ENCODE results near the gene UBE2H. TPM values are rescaled to one million over a fixed set of nuclear protein-coding genes. Genes with fewer than 3 reads are reported as not detected.

UBE2H gene
- polyA plus RNA-seq, 1 of the 3 experiments (the other 2 are of a cell fraction), result 129 TPM

GRCh38 chr7:129843365-129843898, 109.3 kb downstream of the UBE2H start:
- H3K4me3 ChIP-seq (ENCODE audit: low read depth in 2 of 2, low read length in 1 of 2), result no peak overlapping the region
- no peaks in the 10 kb centered on the region for H3K27me3 ChIP-seq (ENCODE audit: insufficient read depth)
- WGBS (ENCODE audit: low lambda C conversion rate), result 97% methylated on average over 12 of the region's 12 CpGs
- H3K36me3 ChIP-seq (replicated peaks in 1 of 2; ENCODE audit: control insufficient read depth in 1 of 2, insufficient read depth in 2 of 2, low read length in 1 of 2), result peaks cover 6 to 29% of the 10 kb centered on the region in 2 experiments
- H4K20me1 ChIP-seq (ENCODE audit: insufficient read depth), result no peaks in the 10 kb centered on the region
- H3F3A ChIP-seq (replicated peaks; ENCODE audit: insufficient read depth), result peaks cover 44% of the 10 kb centered on the region
- H3K9me2 ChIP-seq, result no peaks in the 10 kb centered on the region
- H3K9me3 ChIP-seq, result no peaks in the 10 kb centered on the region
- TF ChIP-seq SIN3A (IDR thresholded peaks at IDR 0.05; ENCODE audit: borderline replicate concordance, low read depth, low read length) (no peak), TEAD4 (IDR thresholded peaks at IDR 0.05; ENCODE audit: borderline replicate concordance, insufficient read depth) (no peak), POLR2AphosphoS5 (IDR thresholded peaks at IDR 0.05; ENCODE audit: low read depth, low read length) (no peak), GATA2 (CRISPR knock-in tag; IDR thresholded peaks at IDR 0.05) (no peak), RXRA (IDR thresholded peaks at IDR 0.05; ENCODE audit: borderline replicate concordance, low read depth) (no peak), SMC3 (IDR thresholded peaks at IDR 0.05; ENCODE audit: low read depth, low read length) (no peak), NRF1 (IDR thresholded peaks at IDR 0.05; ENCODE audit: low read depth, low read length) (no peak), FOXJ3 (CRISPR knock-in tag; IDR thresholded peaks at IDR 0.05) (no peak)
- TF ChIP-seq, protein P1, sequence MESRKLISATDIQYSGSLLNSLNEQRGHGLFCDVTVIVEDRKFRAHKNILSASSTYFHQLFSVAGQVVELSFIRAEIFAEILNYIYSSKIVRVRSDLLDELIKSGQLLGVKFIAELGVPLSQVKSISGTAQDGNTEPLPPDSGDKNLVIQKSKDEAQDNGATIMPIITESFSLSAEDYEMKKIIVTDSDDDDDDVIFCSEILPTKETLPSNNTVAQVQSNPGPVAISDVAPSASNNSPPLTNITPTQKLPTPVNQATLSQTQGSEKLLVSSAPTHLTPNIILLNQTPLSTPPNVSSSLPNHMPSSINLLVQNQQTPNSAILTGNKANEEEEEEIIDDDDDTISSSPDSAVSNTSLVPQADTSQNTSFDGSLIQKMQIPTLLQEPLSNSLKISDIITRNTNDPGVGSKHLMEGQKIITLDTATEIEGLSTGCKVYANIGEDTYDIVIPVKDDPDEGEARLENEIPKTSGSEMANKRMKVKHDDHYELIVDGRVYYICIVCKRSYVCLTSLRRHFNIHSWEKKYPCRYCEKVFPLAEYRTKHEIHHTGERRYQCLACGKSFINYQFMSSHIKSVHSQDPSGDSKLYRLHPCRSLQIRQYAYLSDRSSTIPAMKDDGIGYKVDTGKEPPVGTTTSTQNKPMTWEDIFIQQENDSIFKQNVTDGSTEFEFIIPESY (IDR thresholded peaks at IDR 0.05; ENCODE audit: borderline replicate concordance, low read depth), result no peak
- no peak overlapping the region for H3K9ac ChIP-seq
- no peak overlapping the region for H3K4me2 ChIP-seq
- ChIA-PET POLR2A (interaction anchor here (0.6 kb wide), 1 partner anchor 171 kb away, joined by 3 read pairs; no protein-coding TSS in a partner anchor), CTCF (interaction anchor here (0.6 to 1.9 kb wide), 5 partner anchors 9 to 17 kb away, joined by 3 to 5 read pairs (median 3); no protein-coding TSS in a partner anchor)
- H3K79me2 ChIP-seq (ENCODE audit: insufficient read depth), result peaks cover 72% of the 10 kb centered on the region
- H3K27ac ChIP-seq (ENCODE audit: low read depth in 2 of 2, low read length in 1 of 2), result peak overlapping the region; percentile 71 to 95; a peak in 3 of 4 replicates
- peaks cover 26 to 49% of the 10 kb centered on the region in 2 experiments for H3K4me1 ChIP-seq (ENCODE audit: control insufficient read depth in 1 of 2, insufficient read depth in 2 of 2, low read depth in 1 of 2, low read length in 1 of 2)
- DNase-seq, result no peak
- no peak overlapping the region for H2AFZ ChIP-seq (ENCODE audit: low read depth)

DNA sequence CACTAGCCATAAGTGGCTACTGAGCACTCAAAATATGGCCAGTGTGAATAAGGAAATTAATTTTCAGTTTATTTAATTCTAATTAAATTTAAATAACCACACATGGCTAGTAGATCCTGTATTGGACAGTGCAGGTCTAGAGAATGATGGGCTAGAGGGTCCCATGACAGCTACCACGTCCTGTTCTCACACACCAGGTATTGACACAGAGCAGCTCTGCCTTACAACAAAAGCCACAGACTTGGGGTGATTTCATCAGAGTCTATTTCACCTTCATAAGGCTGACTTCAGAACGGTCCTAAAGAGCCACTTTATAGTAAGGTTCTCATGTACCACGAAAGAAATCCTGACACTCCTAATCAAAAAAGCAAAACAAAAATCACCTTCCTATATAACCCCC, 111.3 kb downstream of the UBE2H start:
- Histone ChIP-seq H3K4me2 (no peak overlapping the region), H3K4me3 (ENCODE audit: low read depth in 2 of 2, low read length in 1 of 2) (no peak overlapping the region), H3K36me3 (replicated peaks in 1 of 2; ENCODE audit: control insufficient read depth in 1 of 2, insufficient read depth in 2 of 2, low read length in 1 of 2) (peaks cover 23 to 33% of the 10 kb centered on the region in 2 experiments), H2AFZ (ENCODE audit: low read depth) (no peak overlapping the region), H3F3A (replicated peaks; ENCODE audit: insufficient read depth) (peaks cover 37% of the 10 kb centered on the region), H3K27me3 (ENCODE audit: insufficient read depth) (no peaks in the 10 kb centered on the region), H3K9me3 (no peaks in the 10 kb centered on the region), H3K79me2 (ENCODE audit: insufficient read depth) (peaks cover 55% of the 10 kb centered on the region), H3K9me2 (no peaks in the 10 kb centered on the region), H3K4me1 (ENCODE audit: control insufficient read depth in 1 of 2, insufficient read depth in 2 of 2, low read depth in 1 of 2, low read length in 1 of 2) (peaks cover 32 to 35% of the 10 kb centered on the region in 2 experiments), H4K20me1 (ENCODE audit: insufficient read depth) (no peaks in the 10 kb centered on the region), H3K27ac (ENCODE audit: low read depth in 2 of 2, low read length in 1 of 2) (peak overlapping the region; percentile 44 to 61), H3K9ac (no peak overlapping the region)
- no peak for DNase-seq
- 87% methylated on average over 3 of the region's 3 CpGs for WGBS (ENCODE audit: low lambda C conversion rate)
- ChIA-PET POLR2A (interaction anchor here (0.7 kb wide), 1 partner anchor 107 kb away, joined by 3 read pairs; no protein-coding TSS in a partner anchor), CTCF (interaction anchor here (1.0 to 8.9 kb wide), 6 partner anchors 10 to 189 kb away, joined by 3 to 54 read pairs (median 14); no protein-coding TSS in a partner anchor)
- TF ChIP-seq IRF3 (IDR thresholded peaks at IDR 0.05; ENCODE audit: low read depth, low read length) (no peak), POLR2AphosphoS5 (IDR thresholded peaks at IDR 0.05; ENCODE audit: low read depth, low read length) (no peak), TCF12 (IDR thresholded peaks at IDR 0.05) (no peak), FOXM1 (IDR thresholded peaks at IDR 0.05; ENCODE audit: low read depth) (no peak), GABPA (IDR thresholded peaks at IDR 0.05; ENCODE audit: low read depth) (no peak), JUND (IDR thresholded peaks at IDR 0.05) (no peak), SIN3A (IDR thresholded peaks at IDR 0.05; ENCODE audit: borderline replicate concordance, low read depth, low read length) (no peak), MXI1 (IDR thresholded peaks at IDR 0.05; ENCODE audit: low read depth, low read length) (no peak), GATA2 (CRISPR knock-in tag; IDR thresholded peaks at IDR 0.05) (no peak), RXRA (IDR thresholded peaks at IDR 0.05; ENCODE audit: borderline replicate concordance, low read depth) (no peak), SMC3 (IDR thresholded peaks at IDR 0.05; ENCODE audit: low read depth, low read length) (no peak), FOSL2 (IDR thresholded peaks at IDR 0.05; ENCODE audit: borderline replicate concordance, low read depth) (no peak), USF2 (IDR thresholded peaks at IDR 0.05; ENCODE audit: borderline replicate concordance, low read depth, low read length) (no peak), RCOR1 (IDR thresholded peaks at IDR 0.05; ENCODE audit: low read length) (no peak), TAF1 (IDR thresholded peaks at IDR 0.05; ENCODE audit: borderline replicate concordance, low read depth, low read length) (no peak), NRF1 (IDR thresholded peaks at IDR 0.05; ENCODE audit: low read depth, low read length) (no peak), ELF1 (IDR thresholded peaks at IDR 0.05) (no peak)
- TF ChIP-seq, protein P2, sequence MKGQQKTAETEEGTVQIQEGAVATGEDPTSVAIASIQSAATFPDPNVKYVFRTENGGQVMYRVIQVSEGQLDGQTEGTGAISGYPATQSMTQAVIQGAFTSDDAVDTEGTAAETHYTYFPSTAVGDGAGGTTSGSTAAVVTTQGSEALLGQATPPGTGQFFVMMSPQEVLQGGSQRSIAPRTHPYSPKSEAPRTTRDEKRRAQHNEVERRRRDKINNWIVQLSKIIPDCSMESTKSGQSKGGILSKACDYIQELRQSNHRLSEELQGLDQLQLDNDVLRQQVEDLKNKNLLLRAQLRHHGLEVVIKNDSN (IDR thresholded peaks at IDR 0.05; ENCODE audit: borderline replicate concordance, low read depth), result no peak

All from SK-N-SH (cell line).